CD4-positive, alpha-beta T cell treated with Interleukin-12 subunit alpha and Interleukin-12 subunit beta, for 1 hour (primary cell): ENCODE measurements around the gene SRSF7.
A peak's percentile ranks its signal among the peaks of the same experiment; 100 is the strongest.
"Not testable (repeated sequence)": the region's sequence is repeated elsewhere in the genome, so short reads cannot be mapped to it uniquely, and the experiment has no call there.

Source experiments
- DNase-seq: peaks from one replicate; pipeline ENCODE4 v3.0.0-alpha.2; 2020

The SRSF7 gene

GRCh38 chr2:38751596-38752410 lies 642 bp upstream of the SRSF7 start:
- DNase-seq, result no peak

DNA sequence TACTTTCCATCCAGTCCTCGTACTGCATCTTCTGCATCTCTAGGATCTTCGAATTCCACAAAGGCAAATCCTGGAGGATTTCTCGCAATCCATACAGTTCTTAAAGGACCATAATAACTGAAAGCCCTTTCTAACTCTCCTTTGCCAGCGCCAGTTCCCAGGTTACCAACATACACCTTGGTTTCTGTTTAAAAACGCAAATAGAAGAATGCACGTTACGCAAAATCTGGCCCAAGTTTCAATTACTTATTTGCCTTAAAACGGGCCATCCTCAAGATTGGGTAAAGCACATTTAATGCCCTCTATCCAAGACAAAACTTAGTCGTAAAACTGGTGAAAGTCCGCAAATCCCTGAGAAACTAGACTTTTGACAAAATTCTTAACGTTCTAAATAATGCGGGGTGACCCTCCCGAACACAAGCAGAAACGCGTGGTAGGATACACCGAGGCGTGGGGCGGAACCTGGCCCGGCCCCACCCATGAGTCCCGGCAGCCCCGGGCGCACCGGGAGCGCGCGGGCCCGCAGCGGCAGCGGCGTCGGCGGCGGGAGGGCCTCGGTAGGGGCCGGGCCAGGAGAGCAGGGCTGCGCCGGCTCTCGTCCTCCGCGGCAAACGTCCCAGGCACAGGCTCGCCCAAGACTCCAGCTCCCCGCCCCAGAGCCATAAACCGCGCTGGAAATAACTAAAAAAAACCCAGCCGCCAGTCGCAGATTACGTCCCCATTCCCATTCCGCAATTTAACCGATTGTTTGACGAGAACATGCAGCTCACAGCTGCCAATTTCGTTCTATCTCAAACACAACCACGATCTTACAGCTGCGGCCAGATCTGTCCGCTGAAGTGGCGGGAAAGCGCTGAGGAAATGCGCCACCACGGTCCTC lies 910 bp downstream of the SRSF7 start:
- DNase-seq, result peak; percentile 65

DNA sequence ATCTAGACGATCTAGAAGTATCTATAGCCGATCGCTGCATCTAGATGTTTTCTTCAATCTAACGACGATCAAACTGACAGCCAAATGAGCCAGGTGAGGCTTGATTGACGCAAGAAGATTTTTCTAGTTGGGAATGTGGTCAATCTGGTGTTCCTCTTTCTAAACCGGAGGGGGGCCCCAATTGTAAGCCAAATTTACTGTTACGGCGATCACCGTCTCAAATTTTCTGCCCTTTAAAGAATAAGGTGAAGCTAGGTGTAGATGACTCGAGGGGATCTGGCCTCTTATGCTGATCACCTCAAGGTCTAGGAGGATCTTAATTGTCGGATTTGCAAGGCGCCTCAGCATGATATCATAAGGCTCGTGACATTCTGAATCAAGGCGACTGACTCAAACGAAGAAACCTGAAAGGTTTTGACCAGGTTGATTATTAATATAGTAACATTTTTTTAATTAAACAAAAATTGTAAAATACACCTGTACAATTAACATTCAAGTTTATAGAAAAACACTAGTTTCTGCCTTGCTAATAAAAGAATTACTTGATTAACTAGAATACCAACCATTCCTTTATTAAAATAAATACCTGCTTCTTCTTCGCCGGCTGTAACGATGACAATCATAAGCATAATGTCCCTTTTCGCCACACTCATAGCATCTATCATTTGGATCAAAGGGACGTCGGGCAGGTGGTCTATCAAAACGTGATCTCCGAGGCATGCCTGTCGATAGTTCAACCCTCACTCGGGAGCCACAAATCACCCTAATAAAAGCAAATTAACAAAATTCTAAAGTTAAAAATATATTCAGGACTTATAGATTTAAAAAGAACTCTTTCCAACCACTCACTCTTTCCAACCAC lies 2.0 kb downstream of the SRSF7 start:
- no peak for DNase-seq

- DNase-seq, result no peak
Observed at GRCh38 chr2:38748391-38748790, 2.8 kb downstream of the SRSF7 start.

GRCh38 chr2:38747819-38748218 lies 3.3 kb downstream of the SRSF7 start:
- no peak for DNase-seq

- no peak for DNase-seq
Observed at GRCh38 chr2:38747007-38747424, 4.1 kb downstream of the SRSF7 start.

- no peak for DNase-seq
Observed at GRCh38 chr2:38745267-38745666, 5.9 kb downstream of the SRSF7 start.

GRCh38 chr2:38744399-38744780 lies 6.8 kb downstream of the SRSF7 start:
- DNase-seq, result no peak

- DNase-seq, result no peak
Observed at GRCh38 chr2:38743672-38744398, 7.3 kb downstream of the SRSF7 start.

- DNase-seq, result no peak
Observed at GRCh38 chr2:38742797-38743559, 8.2 kb downstream of the SRSF7 start.

DNA sequence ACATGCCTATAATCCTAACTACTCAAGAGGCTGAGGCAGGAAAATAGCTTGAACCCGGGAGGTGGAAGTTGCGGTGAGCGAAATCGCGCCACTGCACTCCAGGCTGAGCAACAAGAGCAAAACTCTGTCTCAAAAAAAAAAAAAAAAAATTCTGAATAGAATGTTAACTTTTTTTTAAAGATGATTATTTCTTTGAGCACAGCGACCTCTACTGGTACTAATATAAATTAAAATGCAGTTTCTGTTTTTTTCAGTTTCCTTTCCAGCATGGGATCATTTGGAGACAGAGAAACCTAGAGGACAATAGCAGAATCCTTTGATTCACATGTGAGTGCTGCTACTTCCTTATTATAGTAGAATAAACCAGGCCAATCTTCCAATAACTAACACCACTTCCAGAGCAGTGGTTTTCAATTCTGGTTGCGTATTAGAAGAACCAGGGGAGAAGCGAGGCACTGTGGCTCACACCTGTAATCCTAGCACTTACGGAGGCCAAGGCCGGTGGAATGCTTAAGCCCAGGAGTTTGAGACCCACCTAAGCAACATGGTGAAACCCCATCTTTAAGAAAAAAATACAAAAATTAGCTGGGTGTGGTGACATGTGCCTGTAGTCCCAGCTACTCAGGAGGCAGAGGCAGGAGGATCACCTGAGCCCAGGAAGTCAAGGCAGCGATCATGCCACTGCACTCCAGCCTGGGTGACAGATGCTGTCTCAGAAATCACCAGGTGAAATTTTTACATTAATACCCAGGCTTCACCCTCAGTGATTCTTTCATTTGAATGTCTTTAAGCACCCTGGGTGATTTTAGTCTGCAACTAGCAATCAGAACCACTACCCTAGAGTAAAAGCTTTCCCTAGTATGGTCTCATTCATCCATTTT lies 10.1 kb downstream of the SRSF7 start:
- peak; percentile 69 for DNase-seq

DNA sequence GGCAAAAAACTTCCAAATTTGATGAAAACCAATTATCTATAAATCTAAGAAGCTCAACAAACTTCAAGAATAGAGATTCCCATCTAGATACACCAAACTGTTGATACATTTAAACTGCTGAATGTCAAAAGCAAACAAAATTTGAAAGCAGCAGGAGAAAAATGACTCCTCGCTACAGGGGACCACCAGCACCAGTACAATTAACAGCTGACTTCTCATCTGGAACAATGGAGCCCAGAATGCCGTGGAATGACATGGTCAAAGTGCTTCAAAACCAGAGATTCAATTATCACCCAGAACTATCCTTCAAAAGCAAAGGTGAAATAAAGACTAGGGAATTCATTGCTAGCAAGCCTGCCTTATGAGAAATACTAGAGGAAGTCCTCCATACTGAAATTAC lies 11.6 kb downstream of the SRSF7 start:
- no peak for DNase-seq

GRCh38 chr2:38737925-38738324 lies 13.2 kb downstream of the SRSF7 start:
- no peak for DNase-seq

- DNase-seq, result not testable (repeated sequence)
Observed at GRCh38 chr2:38737000-38737698, 14.0 kb downstream of the SRSF7 start.

DNA sequence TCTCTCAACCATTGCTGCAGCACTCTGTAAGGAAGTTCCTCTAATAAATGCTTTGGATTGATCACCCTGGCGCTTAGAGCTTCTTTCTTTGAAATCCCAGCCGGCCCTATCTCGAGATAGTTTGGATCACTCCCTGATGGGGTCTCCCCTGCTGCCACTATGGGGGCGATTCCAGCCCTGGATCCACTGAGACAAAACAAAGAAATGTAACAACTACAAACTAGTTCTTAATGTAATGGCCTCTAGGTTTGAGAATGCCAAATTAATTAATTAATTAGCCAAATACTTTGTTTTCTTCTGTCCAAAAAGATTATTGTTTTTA lies 15.2 kb downstream of the SRSF7 start:
- DNase-seq, result no peak

DNA sequence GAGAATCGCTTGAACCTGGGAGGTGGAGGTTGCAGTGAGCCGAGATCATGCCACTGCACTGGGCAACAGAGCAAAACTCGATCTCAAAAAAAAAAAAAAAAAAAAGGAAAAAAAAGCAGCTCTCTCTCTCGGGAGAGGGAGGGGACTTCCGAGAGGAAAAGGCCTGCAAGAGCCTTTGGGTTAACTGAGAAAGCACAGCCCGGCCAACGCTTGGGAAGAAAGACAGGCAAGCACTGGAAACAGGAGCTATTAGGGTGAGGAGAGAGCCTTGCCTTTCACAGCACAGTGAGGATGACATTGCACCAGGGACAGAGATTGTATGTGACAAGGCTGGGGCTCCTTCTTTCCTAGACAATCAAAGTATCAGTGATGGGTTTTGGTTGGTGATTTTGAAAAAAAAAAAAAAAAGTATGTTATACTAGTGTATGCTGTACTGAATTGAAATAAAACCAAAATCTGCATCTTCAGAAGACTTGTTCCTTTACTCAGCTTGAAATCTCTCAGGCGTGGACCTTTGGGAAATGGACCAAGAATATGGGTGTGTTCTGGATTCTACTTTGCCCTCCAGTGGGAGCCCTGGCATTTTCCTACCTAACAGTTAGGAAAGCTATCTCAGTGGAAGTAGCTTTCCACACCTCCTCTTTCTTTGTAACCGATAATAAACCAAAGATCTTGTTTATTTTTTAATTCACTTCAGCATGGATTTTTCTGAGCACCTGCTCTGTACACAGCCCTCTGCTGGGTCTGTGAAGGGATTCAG lies 16.7 kb downstream of the SRSF7 start:
- no peak for DNase-seq

DNA sequence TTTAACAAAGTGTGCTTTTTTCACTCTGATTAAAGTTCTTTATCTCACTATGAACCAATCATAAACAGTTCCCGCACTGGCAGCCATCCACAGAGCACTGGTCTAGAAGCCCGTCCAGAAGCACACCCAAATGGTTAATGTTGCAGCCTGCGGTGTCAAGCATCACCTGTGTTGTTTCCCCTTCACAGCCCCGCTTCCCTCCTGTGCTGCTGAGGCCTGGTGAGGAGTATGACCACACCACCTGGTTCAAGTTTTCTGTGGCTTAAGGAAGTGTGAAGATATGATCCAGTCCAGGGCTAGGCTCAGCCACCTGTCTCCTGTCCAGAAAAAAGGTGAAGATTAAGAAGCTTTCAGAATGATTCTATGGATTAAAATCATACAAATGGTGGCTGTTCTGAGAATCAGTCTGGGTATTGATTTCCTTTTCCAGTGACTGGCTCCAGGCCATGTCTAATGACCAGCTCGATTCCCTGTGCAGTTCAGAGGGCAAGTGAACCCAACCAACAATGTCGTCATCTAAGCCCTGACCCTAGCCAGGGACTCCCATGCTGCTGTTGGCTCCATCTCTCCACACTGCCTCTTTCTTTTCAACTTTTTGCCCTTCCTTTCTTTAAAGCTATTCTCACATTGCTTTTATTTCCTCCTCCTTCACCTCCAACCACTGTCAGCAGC lies 17.7 kb downstream of the SRSF7 start:
- DNase-seq, result no peak

GRCh38 chr2:38731684-38732221 lies 19.4 kb downstream of the SRSF7 start:
- no peak for DNase-seq
